Motor neuron (in vitro differentiated cells): Measurements from ENCODE around the gene PDP2. TPM values are rescaled to one million over a fixed set of nuclear protein-coding genes. Genes with fewer than 3 reads are reported as not detected.
A peak's percentile ranks its signal among the peaks of the same experiment; 100 is the strongest.

Experiments used
- ATAC-seq, 8 experiments: fragments of 200-7000 bp; cut with Tn5 transposase; replicated peaks in 6 of 8; 2 replicates each; pipeline ENCODE4 v1.8.0; 2021; ENCODE audit warnings: mild to moderate bottlenecking in 8 of 8, moderate library complexity in 8 of 8
- H3K27ac ChIP-seq, 2 donors: fragments of 250-450 bp; sonication (Bioruptor Pico); 2 replicates each; pipeline ENCODE4 v1.9.0; 2021; ENCODE audit warnings: antibody characterized with exemption in 2 of 2, mild to moderate bottlenecking in 2 of 2, moderate library complexity in 1 of 2
- H3K4me1 ChIP-seq, 2 donors: fragments of 250-450 bp; sonication (Bioruptor Pico); replicated peaks in 1 of 2; 2 replicates each; pipeline ENCODE4 v1.6.1; 2021; ENCODE audit warnings: antibody characterized with exemption in 2 of 2, mild to moderate bottlenecking in 2 of 2, moderate library complexity in 1 of 2
- H3K4me3 ChIP-seq, 5 donors: fragments of 250-450 bp; sonication (Bioruptor Pico); 2 replicates each; pipeline ENCODE4 v1.9.0; 2021; ENCODE audit warnings: antibody characterized with exemption in 5 of 5, mild to moderate bottlenecking in 5 of 5, moderate library complexity in 4 of 5
- WGBS, 10 experiments: fragments of 450-650 bp; shearing (Covaris generic); methylation state at CpG; one replicate each; pipeline ENCODE4 v1.0.0; 2022; 5-methylcytosine and 5-hydroxymethylcytosine counted together
- in situ Hi-C, 9 experiments: fragments of 400-800 bp; cut with MboI; loops; one replicate each; pipeline ENCODE4 v1.15.0; 2021; ENCODE audit warnings: low sequenced_read_pairs in 9 of 9, low pct_unique_long_range_greater_than_20kb in 2 of 9; ENCODE audit not compliant: unreplicated experiment in 9 of 9
- total RNA-seq, 8 experiments: library from RNA; unstranded; fragments of 300-600 nt; gene quantifications; 2 replicates each; pipeline versions ENCODE4 v1.2.3 to v1.2.4, GENCODE V29; 2022

Gene PDP2
- total RNA-seq, 8 experiments from 2014 or later, result 4.3 to 19.0 (median 8.5) TPM

GRCh38 chr16:66913081-66913480, 32.8 kb downstream of the PDP2 start:
- Histone ChIP-seq H3K4me1 (peaks cover 0 to 4% of the 10 kb centered on the region in 2 donors), H3K4me3 (no peak overlapping the region), H3K27ac (no peak overlapping the region)
- no peak for ATAC-seq
- in situ Hi-C loops, result no loop called here
- WGBS, 10 experiments, result 0 to 77% (median 60%) methylated on average over 1 to 7 of the region's 10 CpGs; no CpG with 5 or more reads in 7 of the 10 experiments

GRCh38 chr16:66913711-66914110, 33.4 kb downstream of the PDP2 start:
- ATAC-seq, result no peak
- in situ Hi-C loops, result no loop called here
- 37 to 63% (median 46%) methylated on average over 2 to 3 of the region's 4 CpGs; no CpG with 5 or more reads in 7 of the 10 experiments for WGBS, 10 experiments
- H3K27ac ChIP-seq, result no peak overlapping the region
- H3K4me3 ChIP-seq, result no peak overlapping the region
- peaks cover 0 to 4% of the 10 kb centered on the region in 2 donors for H3K4me1 ChIP-seq

GRCh38 chr16:66914541-66914940, 34.2 kb downstream of the PDP2 start:
- WGBS, 10 experiments, result 77 to 100% (median 90%) methylated on average over 2 to 5 of the region's 7 CpGs; no CpG with 5 or more reads in 6 of the 10 experiments
- in situ Hi-C loops, result no loop called here
- H3K4me3 ChIP-seq, result no peak overlapping the region
- no peak overlapping the region for H3K27ac ChIP-seq
- peaks cover 0 to 7% of the 10 kb centered on the region in 2 donors for H3K4me1 ChIP-seq
- ATAC-seq, result no peak

GRCh38 chr16:66915041-66915440, 34.7 kb downstream of the PDP2 start:
- Histone ChIP-seq H3K4me3 (no peak overlapping the region), H3K27ac (no peak overlapping the region), H3K4me1 (peaks cover 0 to 8% of the 10 kb centered on the region in 2 donors)
- WGBS, 10 experiments, result 20 to 100% (median 60%) methylated on average over 1 to 2 of the region's 7 CpGs; no CpG with 5 or more reads in 7 of the 10 experiments
- in situ Hi-C loops, result no loop called here
- no peak for ATAC-seq

GRCh38 chr16:66916518-66916917, 36.2 kb downstream of the PDP2 start:
- no peak for ATAC-seq
- H3K4me1 ChIP-seq, result peaks cover 0 to 8% of the 10 kb centered on the region in 2 donors
- in situ Hi-C loops, result no loop called here
- WGBS, 10 experiments, result 43 to 80% (median 71%) methylated on average over 1 to 6 of the region's 6 CpGs; no CpG with 5 or more reads in 1 of the 10 experiments
- no peak overlapping the region for H3K27ac ChIP-seq
- no peak overlapping the region for H3K4me3 ChIP-seq

- Histone ChIP-seq H3K4me1 (peaks cover 0 to 8% of the 10 kb centered on the region in 2 donors), H3K4me3 (no peak overlapping the region), H3K27ac (no peak overlapping the region)
- no peak for ATAC-seq
- in situ Hi-C loops, result no loop called here
- WGBS, 10 experiments, result 50 to 83% (median 69%) methylated on average over 1 to 4 of the region's 9 CpGs; no CpG with 5 or more reads in 6 of the 10 experiments
Measured at GRCh38 chr16:66917741-66918140, 37.4 kb downstream of the PDP2 start.

GRCh38 chr16:66918355-66918754, 38.0 kb downstream of the PDP2 start:
- no peak for ATAC-seq
- no peak overlapping the region for H3K27ac ChIP-seq
- in situ Hi-C loops, result no loop called here
- H3K4me3 ChIP-seq, result no peak overlapping the region
- peaks cover 0 to 14% of the 10 kb centered on the region in 2 donors for H3K4me1 ChIP-seq
- WGBS, 10 experiments, result 71 to 83% (median 80%) methylated on average over 1 to 3 of the region's 6 CpGs; no CpG with 5 or more reads in 7 of the 10 experiments

GRCh38 chr16:66918803-66919568, 38.7 kb downstream of the PDP2 start, which contains the start of gene CDH16:
CDH16 (minus strand) TSS chr16:66918885; CDS start chr16:66918065, 820 bp downstream.
- peaks cover 0 to 12% of the 10 kb centered on the region in 2 donors for H3K4me1 ChIP-seq
- in situ Hi-C loops, result no loop called here
- no peak within 1 kb of the TSS for H3K4me3 ChIP-seq
- no peak within 1 kb of the TSS for H3K27ac ChIP-seq
- WGBS, 10 experiments, result 0 to 100% (median 50%) methylated on average over 1 to 2 of the region's 7 CpGs; no CpG with 5 or more reads in 5 of the 10 experiments
- ATAC-seq, result peak in 1 of 8 experiments; percentile 27

- Histone ChIP-seq H3K4me1 (peaks cover 0 to 14% of the 10 kb centered on the region in 2 donors), H3K27ac (no peak overlapping the region), H3K4me3 (no peak overlapping the region)
- in situ Hi-C loops, result no loop called here
- peak in 3 of 8 experiments; percentile 2 to 11 (median 7) for ATAC-seq
- 33 to 67% (median 63%) methylated on average over 1 of the region's 5 CpGs; no CpG with 5 or more reads in 6 of the 10 experiments for WGBS, 10 experiments
Measured at GRCh38 chr16:66919569-66920298, 39.4 kb downstream of the PDP2 start.

- ATAC-seq, result peak in 4 of 8 experiments; percentile 2 to 73 (median 36)
- in situ Hi-C loops, result no loop called here
- WGBS, 10 experiments, result 40 to 42% methylated on average over 1 to 2 of the region's 2 CpGs; no CpG with 5 or more reads in 8 of the 10 experiments
- peaks cover 0 to 17% of the 10 kb centered on the region in 2 donors for H3K4me1 ChIP-seq
- H3K27ac ChIP-seq, result no peak overlapping the region
- no peak overlapping the region for H3K4me3 ChIP-seq
Measured at GRCh38 chr16:66920299-66920590, 39.9 kb downstream of the PDP2 start.

GRCh38 chr16:66920924-66921680, 40.8 kb downstream of the PDP2 start:
- in situ Hi-C loops, result no loop called here
- no peak overlapping the region for H3K4me3 ChIP-seq
- peaks cover 4 to 21% of the 10 kb centered on the region in 2 donors for H3K4me1 ChIP-seq
- no peak overlapping the region for H3K27ac ChIP-seq
- ATAC-seq, result no peak
- WGBS, 10 experiments, result 0 to 83% (median 66%) methylated on average over 1 to 4 of the region's 9 CpGs; no CpG with 5 or more reads in 6 of the 10 experiments

- peaks cover 12 to 29% of the 10 kb centered on the region in 2 donors for H3K4me1 ChIP-seq
- ATAC-seq, result peak in 3 of 8 experiments; percentile 3 to 73 (median 23)
- H3K27ac ChIP-seq, result no peak overlapping the region
- in situ Hi-C loops, result no loop called here
- WGBS, 10 experiments, result 0 to 100% (median 80%) methylated on average over 1 to 17 of the region's 42 CpGs; no CpG with 5 or more reads in 1 of the 10 experiments
- H3K4me3 ChIP-seq, result no peak overlapping the region
Measured at GRCh38 chr16:66921729-66922450, 41.6 kb downstream of the PDP2 start.
